HG03108 (cell line): Measurements from ENCODE around the gene MORN5.
"Not testable (repeated sequence)": the region's sequence is repeated elsewhere in the genome, so short reads cannot be mapped to it uniquely, and the experiment has no call there.

Experiments used
- ATAC-seq: cut with Tn5 transposase; IDR thresholded peaks from one replicate; pipeline ENCODE4 v1.9.1; 2021; ENCODE audit warnings: moderate library complexity; ENCODE audit not compliant: unreplicated experiment

Gene MORN5

GRCh38 chr9:122159026-122159924 lies at the start of gene MORN5, which contains the start of gene NDUFA8:
Gene MORN5 (plus strand): TSS chr9:122159908. CDS start chr9:122159973, 65 bp downstream.
Gene NDUFA8 (minus strand): TSS chr9:122159779. CDS start chr9:122159677, 102 bp downstream.
- ATAC-seq = peak; percentile 91

DNA sequence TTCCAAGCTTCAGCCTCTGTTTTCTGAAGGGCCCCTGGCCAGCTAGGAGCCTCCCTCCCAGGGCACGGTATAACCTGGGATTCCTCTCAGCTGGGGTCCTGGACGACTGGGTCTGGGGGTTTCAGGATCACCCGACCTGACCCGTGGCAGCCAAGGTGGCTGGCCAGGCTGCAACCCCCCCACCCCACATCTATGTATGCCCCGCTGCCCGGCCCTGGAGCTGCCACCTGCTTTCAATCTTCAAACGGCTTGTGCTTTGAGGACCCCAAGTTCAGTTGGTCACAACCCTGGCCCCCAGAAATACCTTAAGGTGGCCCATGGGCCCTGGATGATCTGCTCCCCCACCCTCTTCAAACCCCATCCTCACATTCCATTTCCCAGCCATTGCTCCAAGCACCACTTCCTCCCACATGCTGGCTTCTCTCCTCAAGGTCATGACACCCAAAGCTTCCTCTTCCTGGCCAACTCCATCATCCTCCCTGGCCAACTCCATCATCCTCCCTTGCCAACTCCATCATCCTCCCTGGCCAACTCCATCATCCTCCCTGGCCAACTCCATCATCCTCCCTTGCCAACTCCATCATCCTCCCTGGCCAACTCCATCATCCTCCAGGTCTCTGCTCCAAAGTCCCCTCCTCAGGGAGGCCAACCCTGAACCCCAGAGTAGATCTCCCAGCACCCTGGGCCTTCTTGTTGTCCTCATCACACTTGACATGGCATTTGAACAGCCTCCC lies 49.4 kb upstream of the MORN5 start:
- ATAC-seq = no peak

DNA sequence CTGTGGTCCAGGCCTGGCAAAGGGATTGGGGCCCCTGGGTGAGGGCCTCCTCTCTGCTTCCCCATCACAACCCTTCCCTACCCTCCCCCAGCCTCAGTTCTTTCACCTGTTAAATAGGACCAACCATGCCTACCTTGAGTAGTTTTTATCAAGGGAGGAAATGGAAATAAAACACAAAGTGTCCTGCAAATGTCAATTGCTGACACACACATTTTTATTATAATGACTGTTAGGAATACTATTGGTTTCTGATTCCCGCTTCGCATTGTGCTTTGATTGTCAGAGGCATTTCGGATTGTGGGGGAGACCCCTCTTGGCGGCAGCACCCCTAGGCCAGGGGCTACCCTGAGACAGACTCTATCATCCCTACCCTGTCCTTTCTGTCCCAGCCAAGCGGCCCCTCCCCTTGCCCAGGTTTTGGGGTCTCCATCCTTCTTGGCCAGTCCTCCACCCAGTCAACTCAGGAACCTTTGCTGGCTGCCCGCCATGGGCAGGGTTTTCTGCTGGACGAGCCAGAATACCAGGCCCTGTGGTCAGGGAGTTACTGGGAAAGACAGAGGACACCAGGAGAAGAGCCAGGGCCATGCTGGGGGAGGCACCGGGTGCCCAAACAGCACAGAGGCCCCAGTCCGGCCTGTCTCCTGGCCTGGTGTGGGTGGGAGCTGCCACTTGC lies 48.2 kb upstream of the MORN5 start:
- no peak for ATAC-seq

GRCh38 chr9:122112238-122112637 lies 47.5 kb upstream of the MORN5 start:
- no peak for ATAC-seq

DNA sequence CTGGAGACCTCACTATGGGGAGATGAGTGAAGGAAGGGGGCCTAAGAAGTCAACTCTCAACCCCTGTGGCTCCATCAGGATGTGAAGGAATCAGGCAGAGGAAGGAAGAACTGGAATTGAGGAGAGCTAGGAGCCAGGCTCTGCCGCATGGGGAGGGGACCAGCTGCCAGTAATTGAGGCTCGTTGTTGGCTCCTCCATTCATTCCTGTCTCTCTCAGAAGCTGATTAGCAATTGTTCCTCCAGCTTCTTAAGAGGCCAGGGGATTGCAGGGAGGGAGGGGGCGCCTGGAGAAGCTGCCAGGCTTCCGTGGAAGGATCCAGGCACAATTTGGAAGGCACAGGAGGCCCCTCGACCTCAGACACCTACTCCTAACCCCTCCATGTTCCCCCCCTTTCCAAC lies 46.1 kb upstream of the MORN5 start:
- no peak for ATAC-seq

DNA sequence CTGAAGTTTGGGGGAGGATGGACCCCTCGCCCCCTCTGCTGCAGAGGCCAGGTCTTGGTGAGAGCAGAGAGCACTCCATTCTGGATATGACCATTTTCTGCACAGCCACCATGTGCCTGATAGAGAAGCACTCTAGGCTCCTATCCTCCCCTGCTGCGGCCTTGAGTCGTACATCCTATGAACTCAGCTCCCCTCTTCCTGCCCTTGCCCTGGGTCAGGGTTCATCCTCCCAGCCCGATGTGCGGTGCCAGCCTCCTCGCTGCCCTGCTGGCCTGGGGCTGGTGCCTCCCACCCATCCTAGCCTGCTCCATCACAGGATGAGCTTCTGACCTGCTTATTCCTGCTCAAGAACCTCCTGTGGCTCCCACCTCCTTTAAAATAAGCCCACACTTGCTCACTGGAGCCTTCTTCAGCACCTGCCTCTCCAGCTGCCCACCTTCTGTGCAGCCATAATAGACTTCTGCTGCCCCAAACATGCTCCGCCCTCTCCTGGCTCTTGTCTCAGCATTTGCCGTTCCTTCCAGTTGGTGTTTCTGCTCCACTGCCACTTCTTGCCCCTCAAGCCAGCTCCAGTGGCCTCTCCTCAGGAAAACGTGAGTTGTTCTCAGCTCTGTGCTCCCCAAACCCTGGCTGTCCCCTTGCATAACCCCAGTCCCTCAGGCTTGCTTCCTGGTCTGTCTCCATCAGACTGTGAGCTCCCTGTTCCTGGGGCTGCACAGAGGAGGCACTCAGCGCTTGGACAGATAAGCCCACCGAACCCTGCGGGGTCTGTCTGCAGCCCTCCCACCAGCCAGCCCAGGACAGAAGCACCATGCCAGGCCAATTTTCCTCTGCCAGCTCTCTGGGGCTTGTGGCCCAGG lies 44.3 kb upstream of the MORN5 start:
- ATAC-seq = no peak

GRCh38 chr9:122116040-122116439 lies 43.7 kb upstream of the MORN5 start:
- no peak for ATAC-seq

GRCh38 chr9:122116448-122117173 lies 43.1 kb upstream of the MORN5 start:
- ATAC-seq = no peak

GRCh38 chr9:122117241-122117640 lies 42.5 kb upstream of the MORN5 start:
- not testable (repeated sequence) for ATAC-seq

DNA sequence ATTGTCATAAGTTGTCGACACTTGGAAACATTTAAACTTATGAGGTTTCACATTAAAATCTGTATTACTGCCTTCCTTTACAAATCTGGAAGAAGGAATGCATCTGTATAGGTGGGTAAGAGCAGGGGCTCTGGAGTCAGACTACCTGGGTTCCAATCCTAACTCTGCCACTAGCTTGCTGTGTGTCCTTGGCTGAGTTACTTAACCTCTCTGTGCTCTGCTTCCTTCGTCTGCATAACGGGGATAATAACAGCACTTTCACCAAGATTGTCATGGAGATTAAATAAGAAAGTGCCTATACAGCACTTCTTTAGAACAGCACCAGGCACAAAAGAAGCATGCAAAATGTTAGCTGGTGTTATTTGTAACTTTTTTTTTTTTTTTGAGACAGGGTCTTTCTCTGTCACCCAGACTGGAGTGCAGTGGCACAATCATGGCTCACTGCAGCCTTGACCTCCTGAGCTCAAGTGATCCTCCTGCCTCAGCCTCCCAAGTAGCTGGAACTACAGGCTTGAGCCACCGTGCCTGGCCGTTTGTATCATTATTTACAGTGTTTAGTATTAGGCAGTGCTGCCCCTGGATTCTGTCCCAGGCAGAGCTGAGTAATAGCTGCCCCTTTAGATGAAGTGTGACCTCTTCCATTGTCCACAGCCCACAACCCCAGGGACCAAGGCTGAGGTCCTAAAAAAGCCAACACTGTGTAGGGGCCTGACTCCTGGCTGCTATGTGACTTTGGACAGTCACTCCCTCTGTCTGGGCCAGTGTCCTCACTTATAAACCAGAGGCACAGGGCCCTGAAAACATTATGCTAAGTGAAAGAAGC lies 41.2 kb upstream of the MORN5 start:
- no peak for ATAC-seq

GRCh38 chr9:122119166-122119521 lies 40.6 kb upstream of the MORN5 start:
- no peak for ATAC-seq

GRCh38 chr9:122119721-122120120 lies 40.0 kb upstream of the MORN5 start:
- no peak for ATAC-seq

GRCh38 chr9:122120316-122121071 lies 39.2 kb upstream of the MORN5 start:
- no peak for ATAC-seq

DNA sequence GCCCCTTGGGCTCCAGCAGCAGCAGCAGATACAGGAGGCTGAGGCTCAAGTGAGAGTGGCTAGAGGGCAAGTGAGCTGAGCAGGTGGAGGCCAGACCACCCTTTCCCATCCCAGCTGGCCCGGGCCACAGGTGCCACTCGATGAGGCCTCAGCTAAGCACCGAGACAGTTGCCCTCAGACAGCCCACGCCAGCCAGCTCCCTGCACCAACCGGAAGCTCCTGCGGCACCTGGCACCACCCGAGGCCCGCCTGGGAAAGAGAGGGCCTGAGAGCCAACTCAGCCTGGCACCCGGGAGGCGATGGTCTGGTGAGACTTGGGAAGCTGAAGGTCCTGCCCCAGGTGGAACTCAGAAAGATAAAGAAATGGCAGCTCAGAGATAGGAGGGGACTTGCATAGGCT lies 38.3 kb upstream of the MORN5 start:
- ATAC-seq = no peak

GRCh38 chr9:122121931-122122330 lies 37.8 kb upstream of the MORN5 start:
- no peak for ATAC-seq

DNA sequence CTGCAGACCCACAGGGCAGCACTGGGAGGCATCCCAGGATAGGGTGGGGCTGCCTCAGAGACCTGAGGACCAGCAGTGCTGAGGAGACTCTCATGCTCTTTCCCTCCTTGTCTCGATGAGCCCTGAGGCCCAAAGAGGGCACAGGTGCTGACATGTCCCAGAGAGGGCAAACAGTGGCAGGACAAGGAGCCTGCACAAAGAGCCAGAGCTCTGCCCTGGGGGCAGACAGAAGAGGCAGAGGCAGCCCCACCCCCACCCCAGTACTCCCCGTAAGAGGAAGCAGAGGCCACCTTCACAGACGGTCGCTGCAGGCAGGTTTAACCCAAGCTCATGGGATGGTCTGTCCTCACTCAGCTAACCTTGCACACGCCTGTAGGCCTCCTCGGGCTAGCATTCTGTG lies 37.2 kb upstream of the MORN5 start:
- ATAC-seq = no peak

DNA sequence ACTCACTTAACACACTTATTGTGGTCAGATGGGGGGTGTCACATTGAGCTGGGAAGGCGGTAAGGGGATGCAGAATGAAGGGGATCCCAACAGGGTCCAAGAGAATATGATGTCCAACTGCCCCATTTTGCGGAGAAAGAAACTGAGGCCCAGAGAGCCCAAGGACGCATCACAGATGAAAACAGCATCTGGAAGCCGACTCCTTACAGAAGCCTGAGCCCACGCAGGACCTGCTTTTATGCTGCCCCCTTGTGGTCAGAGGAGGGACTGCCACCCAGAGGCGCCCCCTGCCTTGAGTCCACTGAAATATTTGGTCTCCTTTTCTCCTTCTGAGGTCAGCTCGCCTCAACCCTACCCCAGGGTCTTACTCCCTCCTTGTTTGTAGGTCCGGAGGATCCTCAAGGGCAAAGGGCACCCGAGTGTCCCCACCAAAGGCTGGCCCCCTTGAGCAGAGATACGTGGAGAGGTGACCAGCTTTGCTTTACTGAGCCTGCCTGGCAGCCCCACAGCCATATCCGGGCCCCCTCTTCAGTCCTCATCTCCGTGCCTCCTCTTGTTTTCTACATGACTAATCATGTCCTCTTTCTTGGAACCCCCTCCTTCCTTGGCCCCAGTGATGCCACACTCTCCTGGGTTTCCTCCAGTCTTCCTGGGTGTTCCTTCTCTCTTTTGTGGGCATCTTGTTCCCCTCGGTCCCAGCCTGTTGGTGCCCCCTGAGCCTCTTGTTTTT lies 36.6 kb upstream of the MORN5 start:
- ATAC-seq = no peak

- ATAC-seq = no peak
These were observed 35.7 kb upstream of the MORN5 start for GRCh38 chr9:122124048-122124447.
